NCI-H2196 (cell line): Measurements from ENCODE around the gene GRIN2A.

Experiments used
- DNase-seq: peaks from one replicate; lab custom pipeline; 2025; ENCODE audit not compliant: unreplicated experiment; lab: John Stamatoyannopoulos, UW

The GRIN2A gene

DNA sequence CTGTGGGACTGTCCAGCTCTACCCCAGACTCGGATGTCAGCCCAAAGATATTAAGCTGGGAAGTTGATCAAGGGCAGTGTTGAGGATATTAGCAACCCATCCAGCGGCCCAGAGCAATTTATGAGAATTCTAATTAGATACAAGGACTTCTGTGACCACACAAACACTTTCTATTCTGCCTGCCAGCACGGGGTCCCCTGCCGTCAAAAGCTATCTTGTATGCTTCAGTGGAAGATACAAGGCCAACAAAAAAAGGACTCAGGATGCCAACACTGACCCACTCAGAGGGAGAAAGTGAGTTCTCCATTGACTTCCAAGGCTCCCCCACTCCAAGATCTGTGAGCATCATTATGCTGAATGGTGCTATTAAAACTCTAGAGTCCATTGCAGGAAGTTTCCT lies 390.7 kb downstream of the GRIN2A start:
- DNase-seq, result no peak

DNA sequence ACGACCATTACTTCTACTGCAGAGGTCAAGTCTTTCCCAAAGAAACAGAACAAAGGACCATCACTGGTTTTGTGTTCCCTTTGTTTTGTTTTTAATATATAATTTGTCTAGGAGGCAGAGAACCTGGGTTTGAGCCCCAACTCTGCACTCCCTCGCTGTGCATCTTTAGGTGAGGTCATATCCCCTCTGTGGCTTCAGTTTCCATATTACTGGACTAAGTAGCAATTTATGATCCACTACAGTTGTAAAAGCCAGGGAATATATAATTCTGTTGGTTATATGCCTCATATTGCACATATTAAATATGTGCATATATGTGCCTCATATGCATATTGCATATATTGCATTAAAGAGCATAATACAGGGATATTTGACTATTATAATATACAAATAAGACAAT lies 392.0 kb downstream of the GRIN2A start:
- DNase-seq, result no peak

DNA sequence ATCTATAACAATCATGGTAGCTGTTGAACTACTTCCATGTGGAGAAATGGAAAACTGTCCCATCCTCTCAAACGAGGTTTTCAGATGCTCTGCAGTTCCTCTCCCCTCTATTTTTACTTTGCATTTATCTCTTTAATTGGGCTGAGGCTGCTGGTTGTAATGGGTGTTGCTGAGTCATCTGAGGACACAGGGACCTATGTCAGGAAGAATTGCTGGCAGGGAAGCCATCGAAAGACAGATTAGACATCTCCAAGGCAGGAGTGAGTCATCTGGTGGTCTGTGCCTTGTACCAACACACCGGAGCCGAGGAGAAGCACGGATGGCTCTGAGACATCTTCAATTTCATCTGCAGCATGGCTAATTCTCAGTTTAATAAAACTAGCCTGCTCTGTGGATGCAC lies 394.5 kb downstream of the GRIN2A start:
- no peak for DNase-seq

DNA sequence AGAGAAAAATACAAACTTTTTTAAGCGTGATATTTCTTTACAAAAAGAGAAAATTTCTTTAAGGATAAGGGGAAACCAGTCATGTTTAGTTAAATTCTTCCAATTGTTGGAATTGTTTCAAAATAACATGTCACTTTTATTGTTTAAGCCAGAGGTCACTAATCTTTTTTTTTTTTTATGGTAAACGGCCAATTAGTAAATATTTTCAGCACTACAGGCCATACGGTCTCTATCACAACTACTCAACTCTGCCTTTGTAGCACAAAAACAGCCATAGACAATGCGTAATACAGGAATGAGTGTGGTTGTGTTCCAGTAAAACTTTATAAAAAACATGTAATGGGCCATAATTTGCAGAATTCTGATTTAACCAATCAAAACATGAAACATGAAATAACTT lies 401.4 kb downstream of the GRIN2A start:
- DNase-seq, result no peak

DNA sequence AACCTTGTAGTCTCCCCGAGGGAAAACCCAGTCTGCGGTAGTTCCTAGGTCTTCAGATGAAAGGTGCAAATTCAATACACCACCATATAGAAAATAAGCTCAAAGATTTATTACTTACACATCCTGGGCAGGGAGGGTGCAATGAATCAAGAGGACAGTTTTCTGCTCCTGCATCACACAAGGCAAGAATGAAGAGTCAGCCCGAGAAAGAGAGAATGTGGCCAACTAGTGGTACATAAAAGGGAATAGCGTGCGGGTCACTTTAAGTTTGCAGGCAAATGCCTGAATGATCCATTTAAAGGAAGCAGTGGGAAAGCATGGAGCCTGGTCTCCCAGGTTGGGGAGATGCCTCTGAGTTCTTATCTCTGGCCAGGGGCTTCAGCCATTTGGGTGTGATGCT lies 403.4 kb downstream of the GRIN2A start:
- DNase-seq, result no peak

DNA sequence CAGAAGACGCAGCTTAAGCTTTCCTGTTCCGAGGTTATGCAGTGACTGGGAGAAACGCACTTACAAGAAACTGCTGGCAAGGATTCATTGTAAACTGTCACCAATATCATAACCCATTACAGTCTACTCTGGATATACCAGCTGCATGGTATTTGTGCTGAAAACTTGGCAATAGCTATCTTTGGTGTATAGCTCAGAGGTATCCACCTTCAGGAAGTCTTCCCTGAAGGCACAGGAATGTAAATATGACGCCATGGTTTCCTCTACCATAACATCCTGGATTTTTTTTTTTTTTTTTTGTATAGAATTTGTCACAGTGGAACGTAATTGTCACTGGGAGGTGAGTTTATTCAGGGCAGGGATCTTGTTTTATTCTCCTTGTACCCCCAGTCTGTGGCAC lies 406.2 kb downstream of the GRIN2A start:
- DNase-seq, result no peak

DNA sequence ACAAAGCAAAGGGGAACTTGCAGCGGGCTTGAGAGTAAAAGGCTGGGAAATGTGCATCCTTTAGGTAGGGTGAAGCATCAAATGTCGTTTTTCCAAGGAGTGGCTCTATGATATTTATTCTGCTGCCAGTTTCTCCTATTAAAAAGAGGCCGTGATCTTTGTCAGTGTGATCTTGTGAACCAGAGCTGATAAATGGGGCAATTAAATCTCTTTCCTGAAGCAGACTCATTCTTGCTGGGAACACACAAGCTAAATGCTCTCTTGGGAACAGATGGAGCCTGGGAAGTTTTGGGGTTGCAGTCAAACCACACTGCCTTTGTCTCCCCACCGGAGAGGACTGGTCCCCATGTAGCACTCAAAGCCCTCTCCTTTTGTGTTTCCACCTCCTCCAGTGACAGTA lies 408.9 kb downstream of the GRIN2A start:
- no peak for DNase-seq

DNA sequence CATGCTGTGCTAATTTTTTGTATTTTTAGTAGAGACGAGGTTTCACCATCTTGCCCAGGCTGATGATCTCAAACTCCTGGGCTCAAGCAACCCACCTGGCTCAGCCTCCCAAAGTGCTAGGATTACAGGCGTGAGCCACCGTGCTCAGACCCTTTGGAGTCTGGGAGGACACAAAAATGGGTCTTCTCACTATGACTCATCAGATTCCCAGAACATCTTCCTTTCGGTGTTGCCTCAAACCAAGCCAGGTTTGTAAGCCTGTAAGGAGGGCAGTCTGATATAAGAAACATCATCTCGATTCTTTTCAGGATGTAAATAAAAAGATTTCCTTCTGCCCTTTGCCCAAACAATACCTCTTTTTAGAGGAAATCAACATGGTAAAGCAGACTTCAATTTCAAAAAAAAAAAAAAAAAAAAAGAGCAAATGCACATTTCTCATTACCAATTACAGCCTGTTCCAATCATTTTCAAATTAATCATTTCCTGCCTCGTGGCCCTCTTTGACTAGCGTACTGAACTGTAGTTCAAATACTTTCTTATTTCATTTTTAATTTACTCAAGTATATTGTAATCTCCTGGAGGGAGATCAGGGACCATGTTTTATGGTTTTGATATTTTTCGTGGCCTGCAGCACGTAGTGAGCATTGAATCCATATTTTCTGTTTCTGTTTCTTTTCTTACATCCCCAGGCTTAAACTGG lies 409.6 kb downstream of the GRIN2A start:
- DNase-seq, result no peak

DNA sequence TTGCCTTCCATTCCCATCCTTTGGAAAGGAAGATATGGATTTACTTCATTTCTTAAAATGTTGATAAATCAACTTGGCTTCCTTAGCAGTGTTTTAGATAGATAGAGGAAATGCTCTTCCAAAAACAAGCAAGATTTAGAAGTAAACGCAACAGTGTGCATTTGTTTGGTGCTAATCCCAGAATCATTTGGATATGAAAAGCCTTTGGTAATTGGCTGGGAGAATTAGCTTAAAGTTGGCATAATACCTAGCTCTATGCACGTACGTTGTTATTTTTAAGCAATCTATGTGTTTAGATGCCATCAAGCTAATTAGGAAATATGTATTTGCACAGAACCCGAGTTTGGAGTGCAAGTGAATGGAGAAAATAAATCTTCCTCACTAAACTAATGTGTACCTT lies 415.3 kb downstream of the GRIN2A start:
- DNase-seq, result no peak

DNA sequence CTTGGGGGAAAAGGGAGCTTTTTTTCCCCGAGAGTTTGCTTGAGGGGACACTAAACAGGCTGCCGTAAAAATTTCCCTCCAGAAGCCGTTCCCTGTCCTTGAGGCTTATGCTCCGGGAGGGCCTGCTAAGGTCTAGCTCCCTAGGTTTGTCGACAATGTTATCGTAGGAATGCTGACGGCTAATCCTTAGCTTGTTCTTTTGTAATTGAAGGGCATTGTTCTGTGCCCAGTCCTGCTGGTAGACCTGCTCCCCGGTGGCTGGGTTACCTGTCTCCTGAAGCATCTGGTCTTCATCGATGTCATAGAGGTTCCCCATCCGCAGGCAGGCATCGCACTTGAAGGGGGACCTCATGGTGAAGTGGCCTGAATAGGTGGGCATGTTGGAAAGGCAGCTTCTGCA lies 418.7 kb downstream of the GRIN2A start:
- DNase-seq, result no peak

DNA sequence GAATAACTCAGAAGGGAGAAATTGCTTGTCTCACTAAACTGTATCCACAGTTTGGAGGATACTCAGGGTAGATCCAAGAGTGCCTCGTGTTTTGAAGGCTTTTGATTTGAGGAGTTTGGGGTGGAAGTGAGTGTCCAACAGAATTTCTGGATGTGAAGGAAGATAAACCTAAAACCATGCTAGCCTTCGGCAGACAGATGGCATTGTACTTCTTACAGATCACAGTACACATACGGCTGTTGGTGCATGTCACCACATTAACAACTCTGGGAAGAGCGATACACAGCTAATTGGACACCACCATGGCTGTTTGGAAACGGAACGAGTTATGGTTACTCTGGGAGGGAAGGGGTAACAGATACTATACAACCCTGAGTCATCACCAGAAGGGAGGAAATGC lies 420.4 kb downstream of the GRIN2A start:
- DNase-seq, result no peak

DNA sequence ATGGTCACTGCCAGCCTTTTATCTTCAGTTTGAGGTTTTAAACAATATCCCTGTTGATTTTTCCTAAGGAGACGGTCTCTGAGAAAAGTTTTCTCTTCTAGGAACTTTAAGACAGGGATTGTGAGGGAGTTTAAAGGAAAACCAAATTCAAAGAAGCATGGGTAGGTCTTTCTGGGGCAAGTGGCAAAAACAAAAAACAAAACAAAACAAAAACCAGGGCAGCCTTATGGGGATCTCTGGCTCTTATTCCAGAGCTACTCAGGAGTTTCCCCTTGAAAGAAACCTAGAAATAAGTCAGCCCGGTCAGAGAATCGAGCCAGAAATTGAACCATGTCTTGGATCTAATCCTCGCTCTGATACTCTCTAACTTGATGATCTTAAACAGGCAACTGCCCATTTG lies 424.5 kb downstream of the GRIN2A start:
- DNase-seq, result no peak

DNA sequence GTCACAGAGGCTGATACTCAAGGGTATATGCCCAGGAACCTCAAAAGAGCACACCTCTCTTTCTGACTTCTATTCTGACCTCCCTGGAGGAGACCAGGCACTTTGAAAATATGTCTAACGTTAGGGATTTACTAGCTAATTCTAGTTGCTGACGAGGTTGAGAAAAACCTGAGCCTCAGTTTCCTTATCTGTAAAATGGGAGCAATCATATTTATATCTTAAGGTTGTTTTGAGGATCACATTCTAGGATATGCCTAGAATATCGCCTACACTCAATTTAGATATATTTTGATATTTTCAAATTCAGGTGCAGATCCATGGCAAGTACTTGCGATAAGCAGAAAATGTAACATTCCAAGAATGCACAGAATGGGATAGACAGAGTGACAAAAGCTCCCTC lies 425.8 kb downstream of the GRIN2A start:
- DNase-seq, result no peak

DNA sequence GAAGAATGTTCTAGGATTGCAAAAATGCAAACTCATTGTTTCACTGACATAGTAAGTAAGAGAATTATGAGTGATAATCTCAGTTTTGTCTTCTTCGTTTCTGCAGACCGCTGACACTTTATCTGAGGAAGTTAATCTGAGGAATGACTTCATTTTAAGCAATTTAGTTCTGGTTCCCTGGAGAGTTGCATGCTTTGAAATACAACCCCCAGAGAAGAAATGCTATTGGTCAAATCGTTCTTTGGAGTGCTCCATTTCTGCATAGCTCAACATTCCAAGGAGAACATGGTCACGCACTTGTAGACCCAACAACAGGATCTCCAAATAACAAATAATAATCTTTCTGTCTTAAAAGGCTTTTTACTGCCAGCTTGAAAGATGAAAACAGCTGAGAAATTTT lies 427.1 kb downstream of the GRIN2A start:
- no peak for DNase-seq

DNA sequence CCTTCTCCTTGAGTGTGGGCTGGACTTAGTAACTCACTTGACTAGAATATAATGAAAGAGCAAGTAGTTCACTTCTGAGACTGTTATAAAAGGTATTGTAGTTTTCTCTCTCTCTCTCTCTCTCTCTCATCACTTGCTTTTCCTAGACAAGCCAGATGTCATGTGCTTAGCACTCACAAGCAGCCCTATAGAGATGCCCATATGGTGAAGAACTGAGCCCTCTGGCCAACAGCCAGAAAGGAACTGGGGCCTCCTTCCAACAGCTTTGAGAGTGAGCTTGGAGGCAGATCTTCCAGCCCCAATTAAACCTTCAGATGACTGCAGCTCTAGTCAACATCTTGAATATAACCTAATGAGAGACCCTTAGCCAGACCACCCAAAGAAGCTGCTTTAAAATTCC lies 440.5 kb downstream of the GRIN2A start:
- DNase-seq, result no peak

DNA sequence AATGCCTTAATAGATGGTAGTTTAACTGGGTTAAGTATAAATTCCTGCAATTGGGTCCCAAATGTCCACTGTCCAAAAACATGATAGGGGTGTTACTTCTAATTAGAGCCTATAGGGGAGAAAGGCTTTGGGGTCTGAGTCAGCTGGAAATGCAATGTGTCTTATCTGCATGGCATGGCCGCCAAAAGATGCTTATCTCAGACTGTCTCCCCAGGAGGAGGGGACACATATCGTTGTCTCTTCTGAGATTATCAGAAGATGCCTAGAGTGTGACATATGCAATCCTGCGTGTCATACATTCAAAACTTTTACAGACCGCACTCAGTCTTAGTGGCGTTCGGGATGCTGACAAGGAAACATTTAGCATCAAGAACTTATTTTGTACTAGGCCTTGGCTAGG lies 442.9 kb downstream of the GRIN2A start:
- no peak for DNase-seq

DNA sequence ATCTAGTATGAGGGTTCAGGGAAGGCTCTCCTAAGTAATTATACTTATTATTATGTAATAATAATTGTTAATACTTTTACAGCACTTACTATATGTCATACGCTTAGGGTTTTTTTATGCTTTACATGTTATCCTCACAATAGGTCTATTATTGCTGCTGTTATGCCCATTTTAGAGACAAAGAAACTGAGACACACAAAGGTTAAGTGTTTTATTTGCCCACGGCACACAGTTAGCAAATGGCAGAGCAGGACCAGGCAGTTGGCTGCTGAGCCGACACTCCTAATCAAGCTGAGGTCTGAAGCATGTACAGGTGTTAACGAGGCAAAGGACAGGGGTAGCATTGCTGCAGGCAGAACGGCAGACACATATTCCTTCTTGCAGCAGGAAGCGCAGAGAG lies 443.5 kb downstream of the GRIN2A start:
- no peak for DNase-seq

DNA sequence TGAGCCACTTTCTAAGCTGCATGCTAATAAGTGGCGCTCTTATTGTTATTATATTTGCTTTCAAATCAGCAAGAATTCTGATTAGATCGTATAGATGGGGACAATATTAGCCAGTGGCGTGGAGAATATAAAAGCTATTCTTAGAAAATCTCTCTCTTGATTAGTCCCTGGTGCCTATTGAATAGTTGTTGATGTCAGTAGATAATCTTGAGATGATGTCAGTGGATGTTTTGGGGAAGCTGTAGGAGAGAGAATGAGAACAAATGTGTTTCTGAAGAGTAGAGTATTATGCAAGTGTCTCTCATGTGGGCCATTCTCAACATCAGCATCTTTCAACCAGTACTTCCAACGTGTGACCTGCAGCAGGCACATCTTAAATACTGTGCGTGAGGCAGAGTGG lies 445.7 kb downstream of the GRIN2A start:
- DNase-seq, result no peak

DNA sequence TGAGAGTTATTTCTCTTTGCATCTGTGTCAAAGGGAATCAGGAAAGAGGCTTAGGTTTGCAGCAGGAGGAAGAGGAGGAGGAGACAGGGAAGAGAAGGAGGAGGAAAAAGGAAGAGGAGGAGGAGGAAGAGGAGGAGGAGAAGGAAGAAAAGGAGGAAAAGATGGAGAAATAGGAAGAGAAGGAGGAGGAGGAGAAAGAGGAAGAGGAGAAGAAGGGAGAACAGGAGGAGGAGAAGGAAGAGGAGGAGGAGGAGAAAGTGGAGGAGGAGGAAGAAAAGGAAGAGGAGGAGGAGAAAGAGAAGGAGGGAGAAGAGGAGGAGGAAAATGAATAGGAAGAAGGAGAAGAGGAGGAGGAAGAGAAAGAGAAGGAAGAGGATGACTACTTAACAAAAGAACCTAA lies 459.1 kb downstream of the GRIN2A start:
- no peak for DNase-seq

DNA sequence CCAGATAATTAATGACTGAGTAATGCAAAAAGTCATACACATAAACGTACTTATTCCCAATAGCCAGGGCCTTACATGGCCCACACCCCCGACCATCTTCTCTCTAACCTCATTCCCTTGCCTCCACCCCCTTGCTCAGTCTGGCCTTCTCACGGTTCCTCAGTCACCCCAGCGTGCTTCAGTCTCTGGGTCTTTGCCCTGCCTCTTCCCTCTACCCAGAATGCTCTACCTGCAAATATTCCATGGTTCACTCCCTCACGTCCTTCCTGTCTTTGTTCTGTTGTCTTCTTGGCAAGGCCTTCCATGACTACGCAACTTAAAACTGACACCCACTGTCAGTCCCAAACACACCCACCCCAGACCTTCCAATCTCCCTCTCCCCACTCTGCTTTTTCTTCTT lies 468.3 kb downstream of the GRIN2A start:
- no peak for DNase-seq

DNA sequence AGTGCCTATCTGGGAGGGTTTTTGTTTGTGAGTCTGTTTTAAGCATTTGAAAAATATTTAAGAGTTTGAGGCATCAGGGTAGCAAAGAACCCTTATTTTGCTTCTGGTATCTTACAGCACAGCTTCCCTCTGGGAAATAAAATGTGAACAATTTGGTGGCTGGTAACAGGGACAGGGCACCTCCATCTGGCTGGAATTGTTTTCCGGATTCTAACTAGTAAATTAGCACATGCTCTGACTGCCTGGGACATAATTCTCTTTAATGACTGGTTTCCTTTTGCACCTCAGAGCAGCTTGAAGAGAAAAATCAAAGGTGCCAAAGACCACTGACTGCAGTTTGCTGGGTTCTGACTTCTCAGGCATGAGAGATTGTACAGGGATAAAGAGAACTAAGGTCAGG lies 469.1 kb downstream of the GRIN2A start:
- no peak for DNase-seq

DNA sequence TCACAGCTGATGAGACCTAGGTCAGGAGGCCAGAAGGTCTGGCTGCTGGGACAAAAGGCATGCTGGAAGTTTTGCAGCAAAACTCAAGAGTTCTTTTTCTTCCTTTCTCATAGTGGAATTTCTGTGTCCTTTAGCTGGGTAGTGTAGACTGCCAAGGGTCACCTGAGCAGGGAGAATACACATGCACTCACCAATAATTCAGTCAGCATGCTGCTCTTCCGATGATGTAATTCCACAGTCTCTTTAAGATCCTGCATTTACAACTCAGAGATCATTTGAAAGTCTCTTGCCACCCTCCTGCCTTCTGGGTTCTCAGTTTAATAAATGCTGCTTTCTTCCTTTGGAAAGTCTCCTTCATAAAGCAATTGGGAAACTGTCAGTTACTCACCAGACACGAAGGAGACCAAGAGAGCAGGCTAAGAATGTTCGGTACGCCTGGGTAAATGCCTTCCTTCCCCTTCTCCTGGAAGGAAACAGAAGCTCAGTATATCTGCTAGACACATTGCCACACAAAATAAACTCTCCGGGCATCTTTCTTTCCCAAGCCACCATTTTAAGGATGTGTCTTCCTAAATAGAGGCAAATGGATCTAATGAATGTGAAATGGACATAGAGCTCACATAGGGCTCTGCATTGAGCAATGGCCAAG lies 473.1 kb downstream of the GRIN2A start:
- DNase-seq, result no peak

DNA sequence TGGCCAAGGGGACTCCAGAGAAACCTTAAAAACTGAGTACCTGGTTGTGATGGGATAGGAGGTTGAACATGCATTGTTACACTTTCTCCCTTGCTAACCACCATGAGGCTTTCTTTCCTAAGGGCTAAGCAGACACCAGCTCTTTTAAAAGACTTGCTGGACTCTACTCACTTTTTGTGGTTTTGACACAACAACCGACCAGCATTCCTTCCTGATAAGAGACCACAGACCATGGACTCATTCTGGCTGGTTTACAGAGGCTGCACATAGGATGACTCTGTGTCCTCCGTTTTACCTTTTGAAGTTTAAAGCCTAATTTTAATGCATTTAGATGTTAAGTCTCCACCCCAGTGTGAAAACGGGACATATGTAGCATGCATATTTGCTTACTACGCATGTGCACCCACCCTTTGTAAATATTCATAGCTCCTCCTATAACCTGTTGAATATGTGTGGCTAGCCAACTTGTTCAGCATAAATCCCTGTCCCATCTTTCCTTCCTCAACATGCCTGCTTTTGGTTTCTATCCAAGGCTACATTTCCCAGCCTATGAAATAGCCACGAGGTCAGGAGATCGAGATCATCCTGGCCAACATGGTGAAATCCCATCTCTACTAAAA lies 475.9 kb downstream of the GRIN2A start:
- no peak for DNase-seq
